ENCODE measurements around the gene NDOR1.

- TF ChIP-seq CTCF (IDR thresholded peaks at IDR 0.05), result no peak
- no peak for TF ChIP-seq POLR2A (IDR thresholded peaks at IDR 0.05)
- TF ChIP-seq EP300 (IDR thresholded peaks at IDR 0.05), result no peak
Observed at GRCh38 chr9:137264067-137264466, 58.6 kb downstream of the NDOR1 start.
